Measurements from ENCODE around the gene MAP2K7. TPM values are rescaled to one million over a fixed set of nuclear protein-coding genes. Genes with fewer than 3 reads are reported as not detected.
A peak's percentile ranks its signal among the peaks of the same experiment; 100 is the strongest.
"Not testable (repeated sequence)": the region's sequence is repeated elsewhere in the genome, so short reads cannot be mapped to it uniquely, and the experiment has no call there.

Gene MAP2K7
- 30.5 TPM for polyA plus RNA-seq (2012; ENCODE audit: insufficient read depth, insufficient read length)

- H3K4me3 ChIP-seq (ENCODE audit: low read length), result peak within 1 kb of the TSS; percentile 85
- DNase-seq (ENCODE audit: low read depth, low spot score), result peak; percentile 97
Observed at GRCh38 chr19:7903244-7904073, at the start of gene MAP2K7. MAP2K7 (plus strand) TSS chr19:7903877; CDS start chr19:7903945, 68 bp downstream.

- no peak overlapping the region for H3K4me3 ChIP-seq (ENCODE audit: low read length)
- DNase-seq (ENCODE audit: low read depth, low spot score), result no peak
Observed at GRCh38 chr19:7855426-7856108, 48.1 kb upstream of the MAP2K7 start.

GRCh38 chr19:7856109-7856591 lies 47.5 kb upstream of the MAP2K7 start:
- no peak for DNase-seq (ENCODE audit: low read depth, low spot score)

GRCh38 chr19:7856679-7857663 lies 46.7 kb upstream of the MAP2K7 start:
- no peak for DNase-seq (ENCODE audit: low read depth, low spot score)
- H3K4me3 ChIP-seq (ENCODE audit: low read length), result no peak overlapping the region

More at GRCh38 chr19:7856109-7856591, 47.5 kb upstream of the MAP2K7 start:
- no peak overlapping the region for H3K4me3 ChIP-seq (ENCODE audit: low read length)

GRCh38 chr19:7857727-7858108 lies 46.0 kb upstream of the MAP2K7 start:
- DNase-seq (ENCODE audit: low read depth, low spot score), result no peak
- H3K4me3 ChIP-seq (ENCODE audit: low read length), result no peak overlapping the region

- DNase-seq (ENCODE audit: low read depth, low spot score), result no peak
- no peak overlapping the region for H3K4me3 ChIP-seq (ENCODE audit: low read length)
Observed at GRCh38 chr19:7858109-7858770, 45.4 kb upstream of the MAP2K7 start.

GRCh38 chr19:7859087-7859486 lies 44.6 kb upstream of the MAP2K7 start:
- H3K4me3 ChIP-seq (ENCODE audit: low read length); DNase-seq (ENCODE audit: low read depth, low spot score): not testable (repeated sequence)

GRCh38 chr19:7859831-7860713 lies 43.6 kb upstream of the MAP2K7 start:
- no peak overlapping the region for H3K4me3 ChIP-seq (ENCODE audit: low read length)
- no peak for DNase-seq (ENCODE audit: low read depth, low spot score)

GRCh38 chr19:7860714-7861618 lies 42.7 kb upstream of the MAP2K7 start:
- H3K4me3 ChIP-seq (ENCODE audit: low read length), result no peak overlapping the region
- no peak for DNase-seq (ENCODE audit: low read depth, low spot score)

GRCh38 chr19:7861619-7862412 lies 41.9 kb upstream of the MAP2K7 start:
- DNase-seq (ENCODE audit: low read depth, low spot score), result no peak
- H3K4me3 ChIP-seq (ENCODE audit: low read length), result no peak overlapping the region

GRCh38 chr19:7862413-7862951 lies 41.2 kb upstream of the MAP2K7 start:
- peak; percentile 57 for DNase-seq (ENCODE audit: low read depth, low spot score)
- no peak overlapping the region for H3K4me3 ChIP-seq (ENCODE audit: low read length)

- DNase-seq (ENCODE audit: low read depth, low spot score), result no peak
Observed at GRCh38 chr19:7863157-7863970, 40.3 kb upstream of the MAP2K7 start.

GRCh38 chr19:7863971-7864689 lies 39.5 kb upstream of the MAP2K7 start:
- DNase-seq (ENCODE audit: low read depth, low spot score), result no peak
- no peak overlapping the region for H3K4me3 ChIP-seq (ENCODE audit: low read length)

More at GRCh38 chr19:7863157-7863970, 40.3 kb upstream of the MAP2K7 start:
- H3K4me3 ChIP-seq (ENCODE audit: low read length), result no peak overlapping the region

- no peak overlapping the region for H3K4me3 ChIP-seq (ENCODE audit: low read length)
- DNase-seq (ENCODE audit: low read depth, low spot score), result no peak
Observed at GRCh38 chr19:7864690-7865074, 39.0 kb upstream of the MAP2K7 start.

Data from Jurkat, Clone E6-1 (cell line).